Breast epithelium (tissue), 3 donors: Measurements from ENCODE around the gene GDNF.

Experiments
- CTCF ChIP-seq, 3 donors: fragments of 450-650 bp; IDR thresholded peaks; one replicate each; pipeline ENCODE4 v1.5.1; 2016 to 2017; ENCODE audit warnings: antibody characterized with exemption in 3 of 3, mild to moderate bottlenecking in 3 of 3, moderate library complexity in 3 of 3
- POLR2A ChIP-seq: fragments of 450-650 bp; IDR thresholded peaks from one replicate; pipeline ENCODE4 v1.6.1; 2016; ENCODE audit warnings: antibody characterized with exemption, mild to moderate bottlenecking, moderate library complexity
- POLR2AphosphoS5 ChIP-seq, 3 donors: sonication (generic); formaldehyde crosslinking; IDR thresholded peaks; one replicate each; pipeline ENCODE4 v1.6.1; 2017; ENCODE audit warnings: antibody characterized with exemption in 3 of 3

GRCh38 chr5:37867654-37868053 is 27.8 kb upstream of the GDNF start:
- TF ChIP-seq CTCF (IDR thresholded peaks at IDR 0.05) (no peak), POLR2A (no peak), POLR2AphosphoS5 (IDR thresholded peaks at IDR 0.05) (no peak)
